ENCODE results near the gene AGMO. TPM values are rescaled to one million over a fixed set of nuclear protein-coding genes. Genes with fewer than 3 reads are reported as not detected.

Gene AGMO
- total and polyA plus RNA-seq, 2 of the 8 experiments (the other 6 are each of a cell fraction or from before 2014, with no cell fraction given): 0.22 to 0.45 TPM

- Histone ChIP-seq H3K18ac (ENCODE audit: extremely low read depth, low read length) (no peak overlapping the region), H3K9ac (replicated peaks in 1 of 4; ENCODE audit: extremely low read depth in 1 of 4, low read depth in 3 of 4, low read length in 3 of 4) (no peak overlapping the region), H2BK12ac (ENCODE audit: low read depth, low read length) (no peak overlapping the region), H2BK5ac (ENCODE audit: low read depth, low read length) (no peak overlapping the region), H3K14ac (ENCODE audit: insufficient read length) (no peak overlapping the region), H4K20me1 (replicated peaks in 1 of 2; ENCODE audit: control insufficient read depth in 1 of 2, insufficient read depth in 2 of 2, low read length in 2 of 2) (no peaks in the 10 kb centered on the region), H4K91ac (replicated peaks; ENCODE audit: insufficient read length, low read length) (no peak overlapping the region), H4K8ac (ENCODE audit: extremely low read depth, insufficient read depth, low read length) (no peak overlapping the region), H4K5ac (ENCODE audit: insufficient read length, low read depth, low read length) (no peak overlapping the region), H3K56ac (replicated peaks; ENCODE audit: insufficient read length, low read depth, low read length) (no peak overlapping the region), H3K27me3 (replicated peaks in 1 of 4; ENCODE audit: control insufficient read depth in 3 of 4, extremely low read depth in 1 of 4, insufficient read depth in 3 of 4, low read length in 3 of 4) (no peaks in the 10 kb centered on the region), H2BK120ac (replicated peaks; ENCODE audit: low read depth, low read length) (no peak overlapping the region), H2AK5ac (ENCODE audit: low read depth, low read length) (no peak overlapping the region), H2AFZ (ENCODE audit: low read length) (no peak overlapping the region), H3K23ac (ENCODE audit: insufficient read length) (no peak overlapping the region), H3K4me1 (replicated peaks in 1 of 4; ENCODE audit: control insufficient read depth in 3 of 4, insufficient read depth in 4 of 4, low read length in 3 of 4) (no peaks in the 10 kb centered on the region), H3K36me3 (ENCODE audit: control insufficient read depth in 2 of 4, insufficient read depth in 4 of 4, low read length in 3 of 4) (no peaks in the 10 kb centered on the region), H3K4ac (replicated peaks; ENCODE audit: insufficient read length, low read depth, low read length) (no peak overlapping the region), H3K79me1 (ENCODE audit: low read depth, low read length) (no peaks in the 10 kb centered on the region), H3K9me3 (ENCODE audit: insufficient read depth in 2 of 2, low read depth in 1 of 2, low read length in 1 of 2) (no peaks in the 10 kb centered on the region), H2BK15ac (ENCODE audit: low read length) (no peak overlapping the region), H3K23me2 (ENCODE audit: low read depth, low read length) (no peaks in the 10 kb centered on the region; the same call in 1 of the 2 replicates), H3K4me3 (ENCODE audit: extremely low read depth in 1 of 4, insufficient read depth in 2 of 4, low read depth in 3 of 4, low read length in 4 of 4) (no peak overlapping the region), H3K27ac (ENCODE audit: low read depth, low read length) (no peak overlapping the region), H3K4me2 (ENCODE audit: insufficient read depth in 1 of 2, low read depth in 2 of 2, low read length in 2 of 2) (no peak overlapping the region), H2BK20ac (ENCODE audit: low read length) (no peak overlapping the region), H3K79me2 (ENCODE audit: control insufficient read depth in 1 of 2, insufficient read depth in 2 of 2, low read length in 2 of 2) (no peaks in the 10 kb centered on the region)
- no peak for FAIRE-seq
- ChIA-PET POLR2A (ENCODE audit: partially characterized antibody) (no interaction called here), CTCF (ENCODE audit: partially characterized antibody) (no interaction called here)
- 91% methylated on average over 2 of the region's 2 CpGs; no CpG with 5 or more reads in 1 of the 2 experiments for WGBS, 2 experiments (ENCODE audit: extremely low coverage in 1 of 2, insufficient coverage in 1 of 2, insufficient read length in 1 of 2, insufficient replicate concordance in 2 of 2, low coverage in 1 of 2, low lambda C conversion rate in 2 of 2, missing lambda C conversion rate in 1 of 2)
- no peak for DNase-seq (ENCODE audit: low read depth in 1 of 2, low spot score in 2 of 2)
- TF ChIP-seq CTBP2 (IDR thresholded peaks at IDR 0.05; ENCODE audit: borderline replicate concordance, insufficient read depth, insufficient read length, low read length) (no peak), SIRT6 (IDR thresholded peaks at IDR 0.05; ENCODE audit: low read length) (no peak), TAF7 (optimal IDR thresholded peaks at IDR 0.05; ENCODE audit: borderline replicate concordance, low read depth, low read length) (no peak), NRF1 (IDR thresholded peaks at IDR 0.05; ENCODE audit: low read depth, low read length) (no peak)
Observed at GRCh38 chr7:15577600-15577999, 15.8 kb upstream of the AGMO start.
